Tibial nerve (tissue), 4 donors: ENCODE data around the gene NLGN2.

Experiments
- EP300 ChIP-seq, 2 donors: sonication (generic); formaldehyde crosslinking; IDR thresholded peaks; one replicate each; pipeline ENCODE4 v1.6.1; 2017; ENCODE audit warnings: antibody characterized with exemption in 2 of 2, mild to moderate bottlenecking in 1 of 2
- POLR2A ChIP-seq, 2 donors: fragments of 450-650 bp; IDR thresholded peaks; one replicate each; pipeline ENCODE4 v1.6.1; 2017; ENCODE audit warnings: antibody characterized with exemption in 2 of 2, mild to moderate bottlenecking in 2 of 2, moderate library complexity in 2 of 2
- TF ChIP-seq, protein P1 (sequence below), 5 experiments: fragments of 200-600 bp in 3 of 5; fragments of 450-650 bp in 2 of 5; sonication (generic) in 3 of 5; IDR thresholded peaks; one replicate each; pipeline ENCODE4 v1.5.1; 2016 to 2019; ENCODE audit warnings: antibody characterized with exemption in 5 of 5, mild to moderate bottlenecking in 3 of 5, moderate library complexity in 2 of 5

DNA sequence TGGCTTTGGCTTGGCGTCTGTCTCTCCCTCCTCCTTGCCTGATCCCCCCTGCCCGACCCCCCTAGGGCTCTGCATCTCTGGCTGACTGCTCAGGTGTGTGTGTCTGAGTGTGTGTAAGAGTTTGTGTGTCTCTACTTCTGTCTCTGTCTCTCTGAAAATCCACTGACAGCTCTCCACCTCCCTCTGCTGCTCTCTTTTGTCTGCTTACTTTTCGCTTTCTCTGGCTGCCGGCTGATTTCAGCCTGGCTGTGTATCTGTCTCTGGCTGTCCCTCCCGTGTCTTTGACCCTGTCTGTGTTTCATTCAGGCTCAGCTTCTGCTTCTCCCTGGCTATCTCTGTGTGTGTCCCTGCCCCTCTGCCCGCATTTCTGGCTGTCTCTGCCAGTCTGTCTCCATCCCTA lies 8.7 kb downstream of the NLGN2 start:
- TF ChIP-seq, protein P1, sequence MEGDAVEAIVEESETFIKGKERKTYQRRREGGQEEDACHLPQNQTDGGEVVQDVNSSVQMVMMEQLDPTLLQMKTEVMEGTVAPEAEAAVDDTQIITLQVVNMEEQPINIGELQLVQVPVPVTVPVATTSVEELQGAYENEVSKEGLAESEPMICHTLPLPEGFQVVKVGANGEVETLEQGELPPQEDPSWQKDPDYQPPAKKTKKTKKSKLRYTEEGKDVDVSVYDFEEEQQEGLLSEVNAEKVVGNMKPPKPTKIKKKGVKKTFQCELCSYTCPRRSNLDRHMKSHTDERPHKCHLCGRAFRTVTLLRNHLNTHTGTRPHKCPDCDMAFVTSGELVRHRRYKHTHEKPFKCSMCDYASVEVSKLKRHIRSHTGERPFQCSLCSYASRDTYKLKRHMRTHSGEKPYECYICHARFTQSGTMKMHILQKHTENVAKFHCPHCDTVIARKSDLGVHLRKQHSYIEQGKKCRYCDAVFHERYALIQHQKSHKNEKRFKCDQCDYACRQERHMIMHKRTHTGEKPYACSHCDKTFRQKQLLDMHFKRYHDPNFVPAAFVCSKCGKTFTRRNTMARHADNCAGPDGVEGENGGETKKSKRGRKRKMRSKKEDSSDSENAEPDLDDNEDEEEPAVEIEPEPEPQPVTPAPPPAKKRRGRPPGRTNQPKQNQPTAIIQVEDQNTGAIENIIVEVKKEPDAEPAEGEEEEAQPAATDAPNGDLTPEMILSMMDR (IDR thresholded peaks at IDR 0.05), result no peak
- no peak for TF ChIP-seq EP300 (IDR thresholded peaks at IDR 0.05)
- TF ChIP-seq POLR2A (IDR thresholded peaks at IDR 0.05), result no peak
